ENCODE data around the gene MIS12. TPM values are rescaled to one million over a fixed set of nuclear protein-coding genes. Genes with fewer than 3 reads are reported as not detected.

Gene MIS12, protein sequence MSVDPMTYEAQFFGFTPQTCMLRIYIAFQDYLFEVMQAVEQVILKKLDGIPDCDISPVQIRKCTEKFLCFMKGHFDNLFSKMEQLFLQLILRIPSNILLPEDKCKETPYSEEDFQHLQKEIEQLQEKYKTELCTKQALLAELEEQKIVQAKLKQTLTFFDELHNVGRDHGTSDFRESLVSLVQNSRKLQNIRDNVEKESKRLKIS
- total RNA-seq, result 10 to 100 TPM; 30.8 to 36.4 TPM

- Mint-ChIP-seq H3K27ac (peak within 1 kb of the TSS; percentile 99), H3K27me3 (no peaks in the 10 kb centered on the region), H3K4me3 (peak within 1 kb of the TSS; percentile 99), H3K4me1 (peaks cover 53% of the 10 kb centered on the region), H3K9me3 (ENCODE audit: low read depth) (no peaks in the 10 kb centered on the region), H3K36me3 (peaks cover 56% of the 10 kb centered on the region)
- CTCF ChIA-PET, result interaction anchor here (1.3 to 3.3 kb wide), 5 partner anchors 14 to 101 kb away, joined by 3 to 14 read pairs (median 10); partner anchors contain the start of genes C1QBP, DHX33 and NLRP1
- ATAC-seq, result peak; percentile 92
- peak; percentile 99 for DNase-seq
Observed at GRCh38 chr17:5486206-5487124, at the start of gene MIS12. Gene MIS12 (plus strand): TSS chr17:5486566. CDS start chr17:5488863, 2,297 bp downstream.

GRCh38 chr17:5437721-5438317 lies 48.5 kb upstream of the MIS12 start:
- no peaks in the 10 kb centered on the region for H3K27me3 Mint-ChIP-seq
- peaks cover 38% of the 10 kb centered on the region for H3K36me3 Mint-ChIP-seq
- ATAC-seq (no peak), DNase-seq (no peak)
- peak overlapping the region; percentile 88 for H3K4me3 Mint-ChIP-seq
- peaks cover 43% of the 10 kb centered on the region for H3K4me1 Mint-ChIP-seq
- peak overlapping the region; percentile 85 for H3K27ac Mint-ChIP-seq
- CTCF ChIA-PET, result interaction anchor here (0.6 to 5.7 kb wide), 9 partner anchors 11 to 1816 kb away, joined by 3 to 74 read pairs (median 11); partner anchors contain the start of genes DHX33, NUP88, RABEP1 and RPAIN
- no peaks in the 10 kb centered on the region for H3K9me3 Mint-ChIP-seq (ENCODE audit: low read depth)

GRCh38 chr17:5438716-5439445 lies 47.5 kb upstream of the MIS12 start, which contains the start of gene C1QBP:
Gene C1QBP (minus strand): TSS chr17:5439155. CDS start chr17:5439073, 82 bp downstream.
- Mint-ChIP-seq H3K9me3 (ENCODE audit: low read depth) (no peaks in the 10 kb centered on the region), H3K27ac (peak within 1 kb of the TSS; percentile 93), H3K4me1 (peaks cover 43% of the 10 kb centered on the region), H3K27me3 (no peaks in the 10 kb centered on the region), H3K36me3 (peaks cover 34% of the 10 kb centered on the region), H3K4me3 (peak within 1 kb of the TSS; percentile 88)
- ATAC-seq (peak; percentile 94), DNase-seq (peak; percentile 94)
- CTCF ChIA-PET, result interaction anchor here (0.6 to 5.7 kb wide), 35 partner anchors 10 to 1000 kb away, joined by 3 to 74 read pairs (median 4); partner anchors contain the start of genes DERL2, DHX33, MIS12 and NLRP1

GRCh38 chr17:5439446-5439764 lies 47.0 kb upstream of the MIS12 start:
- CTCF ChIA-PET, result interaction anchor here (0.6 to 5.7 kb wide), 35 partner anchors 10 to 1000 kb away, joined by 3 to 74 read pairs (median 4); partner anchors contain the start of genes DERL2, DHX33, MIS12 and NLRP1
- H3K36me3 Mint-ChIP-seq, result peaks cover 34% of the 10 kb centered on the region
- ATAC-seq (no peak), DNase-seq (no peak)
- H3K4me3 Mint-ChIP-seq, result peak overlapping the region; percentile 88
- H3K9me3 Mint-ChIP-seq (ENCODE audit: low read depth), result no peaks in the 10 kb centered on the region
- H3K4me1 Mint-ChIP-seq, result peaks cover 43% of the 10 kb centered on the region
- H3K27ac Mint-ChIP-seq, result peak overlapping the region; percentile 93
- no peaks in the 10 kb centered on the region for H3K27me3 Mint-ChIP-seq

DNA sequence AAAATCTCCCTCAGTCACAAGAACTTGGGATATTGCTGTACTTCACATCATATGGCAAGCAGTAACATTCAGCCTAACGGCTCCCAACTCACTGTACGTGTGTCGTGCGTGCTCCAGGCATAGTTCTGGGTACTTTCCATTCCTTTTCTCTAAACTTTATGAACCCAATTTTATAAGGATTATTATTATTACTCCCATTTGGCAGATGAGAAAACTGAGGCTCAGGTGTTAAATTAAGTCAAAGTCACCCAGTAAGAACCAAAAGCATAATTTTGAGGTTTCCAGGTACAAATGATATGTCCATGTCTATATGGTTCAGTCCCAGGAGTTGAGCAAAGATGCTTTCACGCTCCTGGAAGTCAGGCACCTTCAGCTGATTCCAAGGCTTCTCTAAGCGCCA lies 42.6 kb upstream of the MIS12 start:
- H3K27me3 Mint-ChIP-seq, result no peaks in the 10 kb centered on the region
- no peak overlapping the region for H3K4me3 Mint-ChIP-seq
- no peak overlapping the region for H3K27ac Mint-ChIP-seq
- ATAC-seq (no peak), DNase-seq (no peak)
- peaks cover 11% of the 10 kb centered on the region for H3K4me1 Mint-ChIP-seq
- no peaks in the 10 kb centered on the region for H3K9me3 Mint-ChIP-seq (ENCODE audit: low read depth)
- H3K36me3 Mint-ChIP-seq, result peaks cover 30% of the 10 kb centered on the region
- CTCF ChIA-PET, result interaction anchor here (1.2 kb wide), 1 partner anchor 252 kb away, joined by 3 read pairs; no protein-coding TSS in a partner anchor

DNA sequence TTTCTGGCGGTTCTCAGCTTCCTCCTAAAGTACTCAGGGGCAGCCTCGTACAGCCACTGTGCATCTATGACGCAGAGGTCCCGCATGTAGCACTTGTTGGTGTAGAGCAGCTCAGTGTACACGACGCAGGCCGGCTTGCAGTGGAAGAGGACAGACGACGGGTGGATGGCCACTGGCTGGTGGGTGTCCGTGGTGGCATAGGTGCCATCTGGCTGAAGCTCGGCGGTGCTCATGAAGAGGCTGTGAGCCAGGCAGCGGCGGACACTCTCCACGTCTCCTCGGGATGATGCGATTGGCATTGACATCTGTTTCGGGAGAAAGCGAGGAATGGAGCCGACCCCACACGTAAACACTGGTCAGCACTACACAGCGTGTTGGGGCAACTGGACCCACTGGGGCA lies 42.2 kb upstream of the MIS12 start:
- Mint-ChIP-seq H3K36me3 (peaks cover 32% of the 10 kb centered on the region), H3K27ac (no peak overlapping the region), H3K9me3 (ENCODE audit: low read depth) (no peaks in the 10 kb centered on the region), H3K27me3 (no peaks in the 10 kb centered on the region), H3K4me1 (peaks cover 10% of the 10 kb centered on the region), H3K4me3 (no peak overlapping the region)
- DNase-seq (no peak), ATAC-seq (no peak)
- CTCF ChIA-PET, result no interaction called here

DNA sequence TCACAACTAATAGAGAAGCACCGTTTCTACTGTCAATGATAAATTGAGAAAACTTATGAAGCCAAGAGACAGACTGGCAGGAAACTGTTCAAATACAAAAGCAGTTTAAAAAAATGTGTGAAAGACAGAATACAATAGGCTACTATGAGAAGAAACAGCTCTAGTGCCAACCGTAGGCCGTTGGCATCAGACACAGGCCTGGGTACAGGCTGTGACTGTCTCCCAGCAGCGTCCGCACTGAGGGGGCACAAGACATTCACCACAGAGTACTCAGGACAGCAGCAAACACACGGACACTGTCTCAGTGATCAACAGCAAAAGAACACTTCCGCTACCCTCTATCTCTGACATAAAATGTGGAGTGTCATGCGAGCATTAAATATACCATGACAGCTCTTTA lies 39.6 kb upstream of the MIS12 start:
- Mint-ChIP-seq H3K36me3 (peaks cover 43% of the 10 kb centered on the region), H3K4me3 (no peak overlapping the region), H3K9me3 (ENCODE audit: low read depth) (no peaks in the 10 kb centered on the region), H3K27me3 (no peaks in the 10 kb centered on the region), H3K4me1 (no peaks in the 10 kb centered on the region), H3K27ac (no peak overlapping the region)
- CTCF ChIA-PET, result no interaction called here
- DNase-seq, result no peak
- no peak for ATAC-seq

GRCh38 chr17:5464717-5465507 lies 21.5 kb upstream of the MIS12 start:
- CTCF ChIA-PET, result interaction anchor here (1.2 to 1.4 kb wide), 3 partner anchors 9 to 26 kb away, joined by 3 to 4 read pairs (median 3); partner anchors contain the start of gene C1QBP

GRCh38 chr17:5466295-5466694 lies 20.1 kb upstream of the MIS12 start:
- CTCF ChIA-PET, result interaction anchor here (1.1 to 1.4 kb wide), 4 partner anchors 10 to 27 kb away, joined by 3 to 6 read pairs (median 3); partner anchors contain the start of gene C1QBP
- Mint-ChIP-seq H3K27me3 (no peaks in the 10 kb centered on the region), H3K4me1 (peaks cover 43% of the 10 kb centered on the region), H3K36me3 (peaks cover 13% of the 10 kb centered on the region), H3K27ac (no peak overlapping the region), H3K9me3 (ENCODE audit: low read depth) (no peaks in the 10 kb centered on the region), H3K4me3 (peak overlapping the region; percentile 87)
- DNase-seq, result peak; percentile 14
- ATAC-seq, result no peak

More at GRCh38 chr17:5464717-5465507, 21.5 kb upstream of the MIS12 start:
- Mint-ChIP-seq H3K27me3 (no peaks in the 10 kb centered on the region), H3K4me1 (peaks cover 40% of the 10 kb centered on the region), H3K36me3 (peaks cover 18% of the 10 kb centered on the region), H3K4me3 (no peak overlapping the region), H3K27ac (no peak overlapping the region), H3K9me3 (ENCODE audit: low read depth) (no peaks in the 10 kb centered on the region)
- no peak for ATAC-seq
- DNase-seq, result peak; percentile 31

GRCh38 chr17:5467416-5467815 lies 18.9 kb upstream of the MIS12 start:
- Mint-ChIP-seq H3K4me3 (peak overlapping the region; percentile 87), H3K27ac (peak overlapping the region; percentile 68), H3K36me3 (peaks cover 12% of the 10 kb centered on the region), H3K27me3 (no peaks in the 10 kb centered on the region), H3K9me3 (ENCODE audit: low read depth) (no peaks in the 10 kb centered on the region), H3K4me1 (peaks cover 42% of the 10 kb centered on the region)
- no peak for ATAC-seq
- DNase-seq, result peak; percentile 39
- CTCF ChIA-PET, result interaction anchor here (1.1 to 3.1 kb wide), 4 partner anchors 18 to 31 kb away, joined by 3 to 23 read pairs (median 7); partner anchors contain the start of genes C1QBP, DERL2 and MIS12

DNA sequence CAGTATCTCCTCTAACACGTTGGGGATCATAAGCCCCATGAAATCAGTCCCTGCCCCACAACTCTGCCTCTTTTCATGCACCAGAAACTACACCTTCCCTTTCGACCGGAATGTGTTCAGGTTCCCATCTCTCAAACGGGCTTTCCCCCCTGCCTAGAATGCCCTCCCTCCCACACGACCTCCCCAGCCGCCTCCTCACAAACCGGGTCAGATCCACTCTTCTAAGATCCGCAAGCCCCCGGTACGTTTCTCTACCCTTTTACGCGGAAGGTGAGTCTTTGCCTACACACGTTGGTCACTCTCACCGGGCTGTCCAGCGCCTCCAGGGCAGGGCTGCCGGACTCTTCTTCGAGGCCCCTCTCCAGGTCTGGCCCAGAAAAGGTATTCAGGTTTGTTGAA lies 18.3 kb upstream of the MIS12 start:
- DNase-seq, result peak; percentile 43
- Mint-ChIP-seq H3K27me3 (no peaks in the 10 kb centered on the region), H3K9me3 (ENCODE audit: low read depth) (no peaks in the 10 kb centered on the region), H3K36me3 (peaks cover 13% of the 10 kb centered on the region), H3K4me1 (peaks cover 42% of the 10 kb centered on the region), H3K4me3 (peak overlapping the region; percentile 87), H3K27ac (peak overlapping the region; percentile 68)
- CTCF ChIA-PET, result interaction anchor here (0.9 to 3.1 kb wide), 5 partner anchors 18 to 31 kb away, joined by 3 to 23 read pairs (median 4); partner anchors contain the start of genes C1QBP, DERL2 and MIS12
- peak; percentile 18 for ATAC-seq

GRCh38 chr17:5472511-5472910 lies 13.9 kb upstream of the MIS12 start:
- peaks cover 35% of the 10 kb centered on the region for H3K36me3 Mint-ChIP-seq
- H3K27ac Mint-ChIP-seq, result no peak overlapping the region
- H3K9me3 Mint-ChIP-seq (ENCODE audit: low read depth), result no peaks in the 10 kb centered on the region
- DNase-seq, result no peak
- H3K4me3 Mint-ChIP-seq, result no peak overlapping the region
- ATAC-seq, result no peak
- CTCF ChIA-PET, result no interaction called here
- no peaks in the 10 kb centered on the region for H3K27me3 Mint-ChIP-seq
- H3K4me1 Mint-ChIP-seq, result peaks cover 14% of the 10 kb centered on the region
